Mammary epithelial cell (primary cell): ENCODE measurements around the gene FOXI3.

Source experiments
- EZH2 ChIP-seq: IDR thresholded peaks from 2 replicates; pipeline ENCODE4 v1.6.1; 2012; ENCODE audit warnings: low read length, inconsistent platforms, borderline replicate concordance
- TF ChIP-seq, protein P1 (sequence below), 2 donors: IDR thresholded peaks in 1 of 2; conservative IDR thresholded peaks in 1 of 2; 2 replicates each; pipeline ENCODE4 v1.5.1; 2011 to 2012; ENCODE audit warnings: inconsistent platforms in 2 of 2, low read length in 2 of 2, mild to moderate bottlenecking in 2 of 2, control low read depth in 1 of 2, low read depth in 1 of 2; ENCODE audit not compliant: insufficient read depth in 1 of 2; ENCODE audit errors: extremely low read depth in 1 of 2

DNA sequence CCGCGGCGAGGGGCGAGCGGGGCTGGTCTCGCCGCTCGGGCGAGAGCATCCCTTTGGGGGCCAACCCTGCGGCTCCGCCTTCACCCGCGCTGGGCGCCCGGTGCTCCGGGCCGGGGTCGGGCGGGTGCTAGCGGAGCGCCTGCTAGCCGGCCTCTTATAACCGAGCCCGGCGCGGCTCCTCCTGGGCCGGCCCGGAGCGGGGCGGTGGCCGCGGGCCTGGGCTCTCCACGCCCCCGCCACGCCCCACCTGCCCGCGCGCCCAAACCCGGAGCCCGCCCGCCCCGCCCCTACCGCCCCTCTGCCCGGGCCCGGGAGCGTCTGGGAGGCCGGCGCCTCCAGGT lies at the start of gene FOXI3:
- TF ChIP-seq, protein P1, sequence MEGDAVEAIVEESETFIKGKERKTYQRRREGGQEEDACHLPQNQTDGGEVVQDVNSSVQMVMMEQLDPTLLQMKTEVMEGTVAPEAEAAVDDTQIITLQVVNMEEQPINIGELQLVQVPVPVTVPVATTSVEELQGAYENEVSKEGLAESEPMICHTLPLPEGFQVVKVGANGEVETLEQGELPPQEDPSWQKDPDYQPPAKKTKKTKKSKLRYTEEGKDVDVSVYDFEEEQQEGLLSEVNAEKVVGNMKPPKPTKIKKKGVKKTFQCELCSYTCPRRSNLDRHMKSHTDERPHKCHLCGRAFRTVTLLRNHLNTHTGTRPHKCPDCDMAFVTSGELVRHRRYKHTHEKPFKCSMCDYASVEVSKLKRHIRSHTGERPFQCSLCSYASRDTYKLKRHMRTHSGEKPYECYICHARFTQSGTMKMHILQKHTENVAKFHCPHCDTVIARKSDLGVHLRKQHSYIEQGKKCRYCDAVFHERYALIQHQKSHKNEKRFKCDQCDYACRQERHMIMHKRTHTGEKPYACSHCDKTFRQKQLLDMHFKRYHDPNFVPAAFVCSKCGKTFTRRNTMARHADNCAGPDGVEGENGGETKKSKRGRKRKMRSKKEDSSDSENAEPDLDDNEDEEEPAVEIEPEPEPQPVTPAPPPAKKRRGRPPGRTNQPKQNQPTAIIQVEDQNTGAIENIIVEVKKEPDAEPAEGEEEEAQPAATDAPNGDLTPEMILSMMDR (conservative IDR thresholded peaks at IDR 0.05 in 1 of 2, IDR thresholded peaks at IDR 0.05 in 1 of 2; ENCODE audit: extremely low read depth in 1 of 2, insufficient read depth in 1 of 2, low read depth in 1 of 2, low read length in 2 of 2) = no peak
- TF ChIP-seq EZH2 = no peak
